GM21737 (cell line): ENCODE measurements around the gene CDK5RAP2.
"Not testable (repeated sequence)": the region's sequence is repeated elsewhere in the genome, so short reads cannot be mapped to it uniquely, and the experiment has no call there.

Source experiments
- ATAC-seq: cut with Tn5 transposase; IDR thresholded peaks from one replicate; pipeline ENCODE4 v1.9.1; 2021; ENCODE audit warnings: mild to moderate bottlenecking, moderate library complexity; ENCODE audit not compliant: unreplicated experiment

CDK5RAP2 gene

DNA sequence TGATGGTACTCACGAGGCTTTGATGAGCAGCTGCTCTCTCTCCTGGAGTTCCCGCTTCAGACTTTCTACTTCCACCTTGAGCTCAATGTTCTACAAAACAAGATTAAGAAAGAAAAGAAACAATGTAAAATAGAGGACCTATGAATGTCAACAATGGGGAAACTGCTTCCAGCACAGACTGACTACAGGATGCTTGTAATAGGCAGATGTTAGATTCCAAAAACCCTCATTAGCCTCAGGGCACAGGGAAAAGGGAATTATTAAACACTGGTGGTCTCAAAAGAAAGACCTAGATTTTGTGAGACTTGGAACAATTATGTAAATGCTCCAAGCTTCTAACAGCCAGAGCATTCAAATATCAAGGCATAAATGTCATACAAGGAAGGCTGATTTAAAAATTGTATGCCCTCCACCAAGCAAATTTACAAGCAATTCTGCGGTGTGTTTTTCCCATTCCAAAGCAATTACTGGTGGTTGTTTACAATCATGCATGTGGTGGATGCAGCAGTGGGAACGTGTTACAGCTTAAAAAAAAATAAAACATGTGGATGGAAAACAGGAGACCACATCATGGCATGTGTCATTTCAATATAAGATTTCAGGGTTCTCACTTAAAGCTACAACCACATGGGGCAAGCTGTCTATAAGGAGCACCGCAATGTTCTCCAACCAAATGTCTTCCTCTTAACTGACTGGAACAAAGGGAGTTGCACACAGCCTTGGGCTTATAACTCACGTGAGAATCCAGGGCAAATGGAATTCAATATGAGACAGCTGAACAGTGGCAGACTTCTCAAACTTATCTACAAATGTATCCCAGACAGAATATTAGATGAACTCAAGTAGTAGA lies 34.0 kb downstream of the CDK5RAP2 start:
- no peak for ATAC-seq

DNA sequence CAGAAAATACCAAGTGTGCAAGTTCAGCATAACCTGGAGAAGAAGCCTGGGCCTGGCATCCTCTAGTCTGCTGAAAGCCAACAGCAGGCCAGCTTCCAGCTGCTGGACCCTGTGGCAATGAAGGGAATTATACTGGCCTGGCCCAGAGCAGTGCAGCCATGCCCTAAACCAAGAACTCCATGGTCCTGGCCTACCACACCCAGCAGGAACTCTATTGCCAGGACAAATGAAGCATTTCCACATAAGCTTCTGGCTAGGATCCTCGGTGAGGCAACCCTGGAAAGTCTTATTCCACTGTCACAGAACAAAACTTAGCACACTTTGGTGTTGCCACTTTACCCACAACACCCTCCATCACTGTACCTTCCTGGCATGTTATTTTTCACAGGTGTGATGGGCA lies 35.5 kb downstream of the CDK5RAP2 start:
- no peak for ATAC-seq

DNA sequence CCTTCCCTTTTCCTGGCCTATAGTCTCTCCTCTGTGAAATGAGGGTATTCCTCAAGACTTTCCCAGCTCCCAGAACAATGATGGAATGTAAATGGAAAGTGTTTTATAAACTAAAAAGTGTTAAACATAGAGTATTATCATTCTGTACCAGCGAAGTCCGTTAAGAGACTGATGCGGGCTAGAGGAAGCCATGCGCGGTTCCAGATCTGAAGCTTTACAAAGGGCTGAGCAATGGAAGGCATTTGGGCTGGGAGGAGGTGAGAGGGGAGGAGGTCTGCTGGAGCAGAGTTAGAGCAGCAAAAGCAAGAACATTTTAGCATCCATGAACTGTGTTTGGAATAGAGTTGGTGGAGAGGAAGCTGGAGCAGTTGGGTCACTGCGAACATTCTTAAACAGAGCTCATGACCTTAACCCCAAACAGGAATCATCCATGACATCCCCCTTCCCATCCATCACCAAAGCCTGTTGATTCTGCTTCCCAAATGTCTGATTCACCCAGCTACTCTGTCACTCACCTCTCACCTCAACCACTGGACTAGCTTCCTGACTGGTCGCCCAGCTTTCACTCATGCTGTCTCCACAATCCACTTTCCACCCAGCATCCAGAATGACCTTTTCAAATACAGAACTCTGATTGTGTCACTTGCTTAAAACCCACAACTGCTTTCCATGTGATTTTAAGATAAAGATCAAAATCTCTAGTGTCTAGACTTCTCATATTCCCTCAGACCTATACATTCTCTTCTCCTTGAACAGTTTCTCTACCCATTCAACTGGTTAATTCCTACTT lies 37.1 kb downstream of the CDK5RAP2 start:
- ATAC-seq = no peak

GRCh38 chr9:120541921-120542320 lies 38.0 kb downstream of the CDK5RAP2 start:
- ATAC-seq = no peak

GRCh38 chr9:120539951-120540350 lies 40.0 kb downstream of the CDK5RAP2 start:
- ATAC-seq = no peak

DNA sequence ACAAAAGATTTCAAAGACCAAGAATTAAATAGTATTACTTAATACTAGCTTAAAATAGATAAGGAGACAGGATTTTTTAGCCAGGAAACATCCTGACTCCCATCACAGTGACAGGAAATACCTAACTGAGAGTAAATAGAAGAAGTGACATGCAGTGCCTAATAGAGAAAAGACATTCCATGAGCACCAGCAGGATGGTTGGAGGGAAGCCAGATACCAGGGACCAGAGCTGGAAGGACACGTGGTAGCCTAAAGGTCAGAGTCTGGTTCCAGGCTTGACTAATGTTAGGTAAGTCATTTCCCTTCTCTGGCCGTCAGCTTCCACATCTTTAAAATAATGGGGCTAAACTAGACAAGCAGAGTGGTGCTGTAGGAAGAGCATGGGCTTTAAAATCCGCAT lies 41.6 kb downstream of the CDK5RAP2 start:
- ATAC-seq = no peak

DNA sequence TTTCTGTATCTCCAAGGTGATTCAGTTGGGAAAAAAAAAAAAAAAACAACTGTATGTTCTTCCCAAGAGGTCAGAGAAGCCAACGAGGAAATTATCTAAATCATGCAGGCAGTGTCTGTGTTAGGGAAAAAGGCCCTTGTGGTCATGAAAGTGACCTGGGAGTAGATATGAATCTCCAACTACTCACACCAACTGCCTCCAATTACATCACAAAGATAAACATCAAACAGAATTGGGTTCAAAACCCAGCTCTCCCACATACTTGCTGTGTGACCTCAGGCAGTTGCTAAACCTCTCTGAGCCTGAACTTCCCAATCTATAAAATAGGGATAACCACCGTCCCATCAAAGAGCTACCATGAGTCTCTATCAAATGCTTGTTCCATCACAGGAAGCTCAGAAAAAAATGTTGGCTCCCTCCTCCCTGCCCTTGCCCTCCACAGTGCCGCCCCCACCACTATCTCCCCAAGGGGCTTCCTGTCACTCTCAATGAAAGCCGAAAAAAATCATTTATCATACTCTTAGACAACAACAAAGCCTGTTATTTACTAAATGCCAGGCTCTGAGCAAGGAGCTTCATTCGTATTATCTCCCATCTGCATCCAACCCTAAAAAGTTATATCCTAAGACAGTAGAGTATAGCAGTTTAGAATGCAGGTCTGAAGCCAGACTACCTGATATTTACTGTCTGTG lies 42.9 kb downstream of the CDK5RAP2 start:
- no peak for ATAC-seq

GRCh38 chr9:120536094-120536493 lies 43.9 kb downstream of the CDK5RAP2 start:
- no peak for ATAC-seq

DNA sequence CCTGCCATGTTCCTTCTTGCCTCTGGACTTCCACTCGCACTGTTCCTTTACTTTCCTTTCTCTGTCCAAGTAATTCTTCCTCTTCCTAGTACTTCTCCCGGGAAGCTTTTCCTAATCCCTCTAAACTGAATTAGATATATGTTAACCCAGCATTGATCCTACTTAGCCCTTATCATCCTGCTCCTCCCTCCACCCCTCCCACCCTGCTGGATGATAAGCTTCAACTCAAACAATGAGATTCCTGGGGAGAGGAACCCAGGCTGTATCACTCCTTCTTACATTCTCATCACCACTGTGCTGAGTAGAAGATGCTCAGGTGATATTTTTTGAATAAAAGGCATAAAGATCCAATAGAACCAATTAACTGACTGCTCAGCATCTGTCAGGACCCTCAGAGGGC lies 45.7 kb downstream of the CDK5RAP2 start:
- ATAC-seq = no peak

DNA sequence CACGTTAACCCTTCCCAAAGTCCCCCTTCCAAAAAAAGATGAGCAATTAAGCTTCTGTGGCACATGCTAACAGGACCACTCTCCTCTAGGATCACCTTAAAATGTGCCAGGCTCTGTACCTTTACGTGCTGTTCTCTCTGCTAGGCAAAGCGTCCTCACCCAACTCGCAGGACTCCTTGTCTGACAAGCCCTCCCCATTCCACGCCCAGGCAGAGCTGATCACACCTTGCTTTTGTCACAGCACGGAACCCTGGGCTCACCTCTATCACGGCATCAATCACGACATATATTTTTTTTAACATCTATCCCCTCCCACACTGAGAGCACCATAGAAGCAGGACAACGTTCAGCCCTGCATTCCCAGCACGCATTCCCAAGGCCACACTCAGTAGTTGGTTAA lies 47.1 kb downstream of the CDK5RAP2 start:
- ATAC-seq = no peak

DNA sequence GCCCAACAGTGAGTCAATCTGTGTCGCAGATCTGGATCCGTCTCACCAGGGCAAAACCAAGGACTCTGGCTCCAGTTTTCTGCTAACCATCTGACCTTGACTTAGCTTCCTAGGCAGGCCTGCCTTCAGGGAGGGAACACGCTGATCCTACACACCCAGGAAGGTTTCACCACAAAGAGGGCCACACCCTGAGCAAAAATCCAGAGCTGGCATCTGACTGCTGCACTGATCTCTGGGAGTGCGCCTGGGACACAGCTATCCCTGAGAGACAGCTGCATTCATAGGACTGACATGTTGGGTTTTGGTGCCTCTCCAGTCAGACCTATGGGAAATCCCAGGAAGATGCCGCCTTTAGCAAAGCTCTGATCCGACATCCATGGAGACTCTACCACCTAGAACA lies 47.5 kb downstream of the CDK5RAP2 start:
- no peak for ATAC-seq

GRCh38 chr9:120531683-120532300 lies 48.2 kb downstream of the CDK5RAP2 start:
- ATAC-seq = no peak

DNA sequence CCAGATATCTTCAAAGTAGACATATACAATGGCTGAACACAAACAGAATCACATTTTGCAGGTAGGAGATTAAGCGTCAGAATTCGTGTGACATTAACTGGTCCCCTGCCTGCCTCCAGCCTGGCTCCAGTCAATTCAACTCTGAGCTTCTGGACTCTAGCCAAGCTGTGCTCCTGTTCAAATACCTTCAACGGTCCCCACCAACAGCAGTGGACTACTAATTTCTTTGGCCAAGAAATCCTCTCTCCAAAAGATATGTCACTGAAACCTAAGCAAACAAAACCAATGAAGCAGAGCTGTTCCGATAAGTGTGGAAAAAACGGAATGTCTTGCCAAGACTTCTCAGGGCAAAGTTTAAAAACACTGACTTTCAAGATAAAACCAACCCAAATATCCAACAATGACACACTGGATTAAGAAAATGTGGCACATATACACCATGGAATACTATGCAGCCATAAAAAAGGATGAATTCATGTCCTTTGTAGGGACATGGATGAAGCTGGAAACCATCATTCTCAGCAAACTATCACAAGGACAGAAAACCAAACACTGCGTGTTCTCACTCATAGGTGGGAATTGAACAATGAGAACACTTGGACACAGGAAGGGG lies 49.6 kb downstream of the CDK5RAP2 start:
- not testable (repeated sequence) for ATAC-seq

GRCh38 chr9:120528829-120529228 lies 51.1 kb downstream of the CDK5RAP2 start:
- ATAC-seq = no peak

DNA sequence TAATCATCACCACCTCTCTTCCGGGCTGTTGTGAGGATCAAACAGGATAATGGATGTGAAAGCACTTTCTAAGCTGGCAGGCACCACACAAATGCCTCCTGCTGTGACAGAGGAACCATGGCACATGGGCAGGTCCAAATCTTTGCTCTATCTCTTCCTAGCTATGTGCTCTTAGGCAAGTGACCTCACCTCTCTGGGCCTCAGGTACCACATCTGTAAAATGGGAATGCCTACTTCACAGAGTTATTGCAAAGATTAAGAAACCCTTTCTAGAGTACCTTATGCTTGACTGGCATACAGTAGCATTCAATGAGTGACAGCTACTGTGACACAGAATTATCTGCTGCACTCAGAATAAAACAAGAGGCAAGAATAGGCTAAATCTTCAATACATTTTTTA lies 51.6 kb downstream of the CDK5RAP2 start:
- no peak for ATAC-seq

DNA sequence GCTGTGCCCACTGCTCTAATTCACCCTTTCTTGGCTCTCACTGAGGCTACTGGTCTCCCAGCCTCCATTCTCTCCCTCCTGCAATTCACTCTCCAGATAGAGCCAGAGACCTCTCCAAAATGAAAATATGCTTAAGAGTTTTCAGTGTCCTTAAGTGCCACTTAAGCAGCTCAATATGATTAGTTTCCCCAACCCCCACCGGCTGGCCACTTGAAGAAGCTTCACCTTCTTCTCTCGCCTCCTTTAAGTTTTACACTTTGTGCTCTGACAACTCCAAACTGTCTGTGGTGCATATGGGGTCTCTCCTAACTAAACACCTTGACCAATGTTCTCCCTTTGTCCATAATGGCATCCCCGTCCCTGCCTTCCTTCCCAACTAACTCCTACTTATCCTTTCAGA lies 53.4 kb downstream of the CDK5RAP2 start:
- no peak for ATAC-seq

DNA sequence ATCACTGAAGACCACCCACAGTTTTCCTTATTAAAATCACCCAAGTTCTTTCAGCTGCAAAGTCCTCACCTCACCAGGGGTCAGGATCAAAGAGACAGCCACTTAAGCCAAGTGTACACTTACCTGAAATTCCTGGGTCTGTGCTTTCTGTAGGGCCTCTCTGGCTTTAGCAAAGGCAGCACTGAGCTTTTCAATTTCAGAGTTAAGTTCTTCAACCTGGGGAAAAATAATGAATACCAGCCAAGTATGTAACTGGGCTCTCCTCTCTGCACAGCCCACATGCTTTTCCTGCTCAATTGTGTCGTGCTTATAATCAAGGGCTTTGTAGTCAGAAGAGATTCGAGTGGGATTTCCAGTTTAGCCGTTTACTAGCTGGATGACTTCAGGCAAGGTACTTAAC lies 55.1 kb downstream of the CDK5RAP2 start:
- no peak for ATAC-seq

DNA sequence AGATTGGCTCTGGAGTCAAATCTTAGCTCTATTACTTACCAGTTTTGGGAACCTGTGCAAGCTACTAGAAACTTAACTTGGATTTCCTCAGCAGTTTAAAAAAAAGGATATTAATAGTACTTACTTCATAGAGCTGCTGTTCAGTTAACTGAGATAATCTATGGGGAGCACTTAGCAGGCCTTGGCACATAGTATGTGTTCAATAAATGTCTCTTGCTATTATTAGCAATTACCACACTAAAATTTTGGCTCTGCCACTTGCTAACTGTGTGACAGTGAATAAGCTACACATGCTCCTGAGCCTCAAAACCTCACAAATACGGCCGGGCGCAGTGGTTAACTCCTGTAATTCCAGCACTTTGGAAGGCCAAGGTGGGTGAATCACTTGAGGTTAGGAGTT lies 55.9 kb downstream of the CDK5RAP2 start:
- ATAC-seq = no peak

GRCh38 chr9:120522558-120522957 lies 57.4 kb downstream of the CDK5RAP2 start:
- ATAC-seq = no peak

DNA sequence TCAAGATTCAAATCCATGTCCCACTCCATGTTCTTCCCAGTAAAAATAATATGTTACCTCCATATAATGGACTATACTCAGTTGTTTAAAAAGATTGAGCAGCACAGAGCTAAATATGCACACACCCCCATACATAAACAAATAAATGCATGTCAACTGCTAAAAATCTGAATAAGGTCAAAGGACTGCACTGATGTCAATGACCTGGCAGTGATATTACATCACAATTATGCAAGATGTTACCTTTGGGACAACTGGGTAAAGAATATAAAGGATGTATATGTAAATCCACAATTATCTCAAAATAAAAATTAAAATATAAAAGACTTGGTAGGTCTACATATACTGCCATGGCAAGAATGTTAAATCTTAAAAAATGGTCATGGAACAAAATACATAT lies 57.9 kb downstream of the CDK5RAP2 start:
- ATAC-seq = no peak

- ATAC-seq = no peak
These were observed 58.9 kb downstream of the CDK5RAP2 start for GRCh38 chr9:120521101-120521500.
